HG03354 (cell line): ENCODE data around the gene OTOGL.

Experiments used
- ATAC-seq: cut with Tn5 transposase; IDR thresholded peaks from one replicate; pipeline ENCODE4 v1.9.1; 2021; ENCODE audit warnings: mild to moderate bottlenecking; ENCODE audit not compliant: unreplicated experiment, poor library complexity, severe bottlenecking

The OTOGL gene

GRCh38 chr12:80415466-80415865 is 316.1 kb downstream of the OTOGL start:
- no peak for ATAC-seq

- ATAC-seq = no peak
Observed at GRCh38 chr12:80419644-80420043, 320.3 kb downstream of the OTOGL start.

GRCh38 chr12:80420075-80420474 is 320.7 kb downstream of the OTOGL start:
- ATAC-seq = no peak

GRCh38 chr12:80422550-80422949 is 323.2 kb downstream of the OTOGL start:
- ATAC-seq = no peak
